Natural killer cell (primary cell): ENCODE results near the gene PRSS56. TPM values are rescaled to one million over a fixed set of nuclear protein-coding genes. Genes with fewer than 3 reads are reported as not detected.

Experiments used
- ATAC-seq, 3 donors: fragments of 150-1000 bp in 2 of 3; fragments of 200-7000 bp in 1 of 3; cut with Tn5 transposase; 1 replicate in 1 of 3; 2 replicates in 2 of 3; pipeline ENCODE4 v1.10.0; 2021; ENCODE audit warnings: mild to moderate bottlenecking in 2 of 3, moderate library complexity in 2 of 3
- DNase-seq, 2 donors: peaks; one replicate each; pipeline versions ENCODE4 v3.0.0 to v3.0.0-alpha.2; 2013 to 2021; ENCODE audit warnings: mixed read lengths in 1 of 2
- H3K27ac ChIP-seq: one replicate; pipeline ENCODE4 v1.5.1; 2013; ENCODE audit warnings: mild to moderate bottlenecking, low read length
- H3K27me3 ChIP-seq: one replicate; pipeline ENCODE4 v1.6.1; 2013; ENCODE audit warnings: low read length; ENCODE audit not compliant: control insufficient read depth, insufficient read depth
- H3K36me3 ChIP-seq: one replicate; pipeline ENCODE4 v1.6.1; 2013; ENCODE audit warnings: low read length; ENCODE audit not compliant: control insufficient read depth, insufficient read depth
- H3K4me1 ChIP-seq: one replicate; pipeline ENCODE4 v1.6.1; 2013; ENCODE audit warnings: low read length; ENCODE audit not compliant: control insufficient read depth, insufficient read depth
- H3K4me3 ChIP-seq: one replicate; pipeline ENCODE4 v1.5.1; 2013; ENCODE audit warnings: low read length
- H3K9me3 ChIP-seq: one replicate; pipeline ENCODE4 v1.6.1; 2013; ENCODE audit warnings: low read length; ENCODE audit not compliant: control insufficient read depth, insufficient read depth
- H3K27ac Mint-ChIP-seq, 2 donors: one replicate each; pipeline ENCODE4 v1.8.0; 2022; ENCODE audit warnings: mild to moderate bottlenecking in 2 of 2, mixed read lengths in 2 of 2, moderate library complexity in 1 of 2
- H3K27me3 Mint-ChIP-seq, 2 donors: one replicate each; pipeline ENCODE4 v1.8.0; 2022; ENCODE audit warnings: low read depth in 2 of 2, mixed read lengths in 2 of 2
- H3K36me3 Mint-ChIP-seq: one replicate; pipeline ENCODE4 v1.8.0; 2022; ENCODE audit warnings: mixed read lengths
- H3K4me1 Mint-ChIP-seq, 2 donors: one replicate each; pipeline ENCODE4 v1.8.0; 2022; ENCODE audit warnings: mixed read lengths in 2 of 2
- H3K4me3 Mint-ChIP-seq: one replicate; pipeline ENCODE4 v1.8.0; 2022; ENCODE audit warnings: mild to moderate bottlenecking, moderate library complexity, mixed read lengths
- H3K9me3 Mint-ChIP-seq, 2 donors: one replicate each; pipeline ENCODE4 v1.8.0; 2022; ENCODE audit warnings: mixed read lengths in 2 of 2
- WGBS: methylation state at CpG from one replicate; pipeline ENCODE4 v1.1.7; 2013; ENCODE audit warnings: missing lambda C conversion rate; ENCODE audit not compliant: insufficient coverage; 5-methylcytosine and 5-hydroxymethylcytosine counted together
- intact Hi-C: fragments of 100-400 bp; cut with micrococcal nuclease; formaldehyde crosslinking; loops from one replicate; pipeline ENCODE4 v1.14.2; 2022
- total RNA-seq, 4 donors: library from RNA; stranded (reverse); fragments of 120-200 nt in 1 of 4; gene quantifications; one replicate each; pipeline versions ENCODE4 v1.2.3 to v1.2.4, GENCODE V29; 2013 to 2022
- TF ChIP-seq, protein P1 (sequence below): fragments of 200-600 bp; IDR thresholded peaks from one replicate; pipeline ENCODE4 v1.8.0; 2022; ENCODE audit warnings: antibody characterized with exemption

PRSS56 gene
- total RNA-seq, 3 donors from 2014 or later (not counting 1 experiment from before 2014, with no cell fraction given): not detected

DNA sequence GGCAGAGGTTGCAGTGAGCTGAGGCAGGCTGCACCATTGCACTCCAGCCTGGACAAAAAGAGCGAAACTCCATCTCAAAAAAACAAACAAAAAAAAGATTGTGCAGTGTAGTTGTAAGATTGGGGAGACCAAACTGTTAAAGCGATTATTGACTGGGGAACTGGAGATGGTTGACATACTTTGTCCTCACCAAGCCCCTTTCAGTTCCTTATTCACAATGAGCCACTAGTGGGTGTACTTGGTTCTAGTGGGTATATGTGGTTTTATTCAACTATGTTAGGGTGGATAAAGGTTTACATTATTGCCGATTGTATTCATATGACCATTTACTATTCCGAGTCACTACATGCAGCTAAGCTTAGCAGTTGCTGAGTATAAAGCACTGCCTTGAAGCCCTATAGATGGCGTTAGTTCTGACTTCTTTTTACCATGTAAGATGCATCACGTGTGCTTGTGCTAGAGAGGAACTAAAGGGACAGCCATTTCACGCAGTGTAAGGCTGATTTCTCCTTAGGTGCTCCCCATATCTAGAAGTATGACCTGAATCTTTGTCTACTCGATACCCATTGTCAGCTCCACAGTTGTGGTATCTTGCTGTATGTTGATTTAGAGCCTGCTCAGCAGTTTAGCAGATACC lies 42.4 kb downstream of the PRSS56 start:
- Mint-ChIP-seq H3K36me3 (peaks cover 33% of the 10 kb centered on the region), H3K27me3 (no peaks in the 10 kb centered on the region), H3K4me3 (no peak overlapping the region), H3K4me1 (peaks cover 4 to 20% of the 10 kb centered on the region in 2 donors), H3K27ac (no peak overlapping the region), H3K9me3 (no peaks in the 10 kb centered on the region)
- 75% methylated on average over 7 of the region's 8 CpGs for WGBS
- Histone ChIP-seq H3K36me3 (peaks cover 79% of the 10 kb centered on the region), H3K27me3 (no peaks in the 10 kb centered on the region), H3K4me3 (no peak overlapping the region), H3K27ac (no peak overlapping the region), H3K4me1 (no peaks in the 10 kb centered on the region), H3K9me3 (no peaks in the 10 kb centered on the region)
- intact Hi-C loops: no loop called here
- DNase-seq (no peak), ATAC-seq (no peak)
- TF ChIP-seq, protein P1, sequence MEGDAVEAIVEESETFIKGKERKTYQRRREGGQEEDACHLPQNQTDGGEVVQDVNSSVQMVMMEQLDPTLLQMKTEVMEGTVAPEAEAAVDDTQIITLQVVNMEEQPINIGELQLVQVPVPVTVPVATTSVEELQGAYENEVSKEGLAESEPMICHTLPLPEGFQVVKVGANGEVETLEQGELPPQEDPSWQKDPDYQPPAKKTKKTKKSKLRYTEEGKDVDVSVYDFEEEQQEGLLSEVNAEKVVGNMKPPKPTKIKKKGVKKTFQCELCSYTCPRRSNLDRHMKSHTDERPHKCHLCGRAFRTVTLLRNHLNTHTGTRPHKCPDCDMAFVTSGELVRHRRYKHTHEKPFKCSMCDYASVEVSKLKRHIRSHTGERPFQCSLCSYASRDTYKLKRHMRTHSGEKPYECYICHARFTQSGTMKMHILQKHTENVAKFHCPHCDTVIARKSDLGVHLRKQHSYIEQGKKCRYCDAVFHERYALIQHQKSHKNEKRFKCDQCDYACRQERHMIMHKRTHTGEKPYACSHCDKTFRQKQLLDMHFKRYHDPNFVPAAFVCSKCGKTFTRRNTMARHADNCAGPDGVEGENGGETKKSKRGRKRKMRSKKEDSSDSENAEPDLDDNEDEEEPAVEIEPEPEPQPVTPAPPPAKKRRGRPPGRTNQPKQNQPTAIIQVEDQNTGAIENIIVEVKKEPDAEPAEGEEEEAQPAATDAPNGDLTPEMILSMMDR: no peak

DNA sequence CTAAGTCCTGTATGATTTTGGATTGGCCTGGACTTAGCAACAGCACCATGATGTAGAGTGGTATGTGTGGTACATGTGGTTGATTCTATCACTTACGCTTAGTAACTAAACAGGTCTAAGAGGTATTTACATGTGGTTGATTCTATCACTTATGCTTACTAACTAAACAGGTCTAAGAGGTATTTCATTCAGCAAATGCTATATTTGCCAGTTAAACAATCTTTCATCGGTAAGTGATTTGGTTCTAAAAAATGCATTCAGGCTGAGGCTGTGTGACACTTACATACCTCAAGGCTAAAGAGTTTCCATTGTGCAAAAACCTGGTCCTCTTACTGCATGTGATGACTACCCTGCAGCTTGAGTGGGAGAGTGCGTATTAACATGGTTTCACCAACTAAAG lies 43.4 kb downstream of the PRSS56 start:
- ATAC-seq (peak; percentile 35 to 59 (median 36)), DNase-seq (no peak)
- H3K9me3 ChIP-seq: no peaks in the 10 kb centered on the region
- no peaks in the 10 kb centered on the region for H3K27me3 ChIP-seq
- whole genome bisulfite sequencing: 60% methylated on average over 3 of the region's 3 CpGs
- Mint-ChIP-seq H3K36me3 (peaks cover 31% of the 10 kb centered on the region), H3K4me3 (no peak overlapping the region), H3K27ac (peak overlapping the region in 1 of 2 donors; percentile 20), H3K9me3 (no peaks in the 10 kb centered on the region), H3K4me1 (peaks cover 3 to 20% of the 10 kb centered on the region in 2 donors), H3K27me3 (no peaks in the 10 kb centered on the region)
- TF ChIP-seq, protein P1: no peak
- H3K4me3 ChIP-seq: no peak overlapping the region
- no peaks in the 10 kb centered on the region for H3K4me1 ChIP-seq
- no peak overlapping the region for H3K27ac ChIP-seq
- intact Hi-C loops: no loop called here
- peaks cover 79% of the 10 kb centered on the region for H3K36me3 ChIP-seq

DNA sequence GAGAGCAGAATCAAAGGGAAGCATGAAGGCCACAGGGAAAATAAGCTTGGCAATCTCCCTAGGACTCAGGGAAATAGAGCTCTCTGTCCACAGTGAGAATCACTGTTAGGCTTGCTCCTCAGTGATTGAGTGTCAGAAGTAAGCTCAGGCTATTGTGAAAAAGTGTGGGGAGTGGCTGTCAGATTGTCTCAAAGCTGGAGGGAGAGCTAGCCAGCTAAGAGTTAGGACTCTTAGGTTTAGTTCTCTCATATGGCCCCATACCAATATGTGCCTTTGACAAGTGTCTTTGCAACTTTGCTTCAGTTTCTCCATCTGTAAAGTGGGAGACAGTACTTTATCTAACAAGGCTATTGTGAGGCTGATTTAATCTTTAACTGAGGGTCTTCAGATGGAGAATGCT lies 47.5 kb downstream of the PRSS56 start:
- Histone ChIP-seq H3K4me1 (no peaks in the 10 kb centered on the region), H3K36me3 (peaks cover 76% of the 10 kb centered on the region), H3K9me3 (no peaks in the 10 kb centered on the region), H3K27me3 (no peaks in the 10 kb centered on the region), H3K4me3 (no peak overlapping the region), H3K27ac (no peak overlapping the region)
- DNase-seq: no peak
- intact Hi-C loops: no loop called here
- Mint-ChIP-seq H3K27me3 (no peaks in the 10 kb centered on the region), H3K36me3 (peaks cover 18% of the 10 kb centered on the region), H3K4me3 (no peak overlapping the region), H3K27ac (no peak overlapping the region), H3K9me3 (no peaks in the 10 kb centered on the region), H3K4me1 (peaks cover 7 to 14% of the 10 kb centered on the region in 2 donors)
- TF ChIP-seq, protein P1: no peak
- no peak for ATAC-seq

DNA sequence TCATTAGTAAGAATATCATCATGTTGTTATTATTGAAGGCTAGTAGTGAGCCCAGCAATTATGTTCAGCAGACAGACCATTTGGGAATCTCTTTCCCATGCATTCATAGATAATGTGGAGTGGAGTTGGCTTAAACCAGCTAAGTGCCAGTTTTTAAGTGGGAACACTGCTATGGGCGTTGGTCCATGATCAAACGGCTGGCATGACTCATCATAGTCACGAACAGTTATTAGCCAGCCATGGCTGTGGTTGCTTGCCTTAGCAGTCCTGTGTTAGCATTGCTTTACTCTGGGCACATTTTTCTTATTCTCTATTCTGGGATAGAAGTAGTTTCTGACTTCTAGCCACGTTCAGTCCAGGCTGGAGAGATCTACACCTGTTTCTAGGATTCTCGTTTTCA lies 48.0 kb downstream of the PRSS56 start:
- DNase-seq (no peak), ATAC-seq (no peak)
- no peaks in the 10 kb centered on the region for H3K27me3 Mint-ChIP-seq
- H3K36me3 Mint-ChIP-seq: peaks cover 18% of the 10 kb centered on the region
- H3K27me3 ChIP-seq: no peaks in the 10 kb centered on the region
- H3K27ac ChIP-seq: no peak overlapping the region
- no peaks in the 10 kb centered on the region for H3K9me3 Mint-ChIP-seq
- no peaks in the 10 kb centered on the region for H3K9me3 ChIP-seq
- intact Hi-C loops: no loop called here
- 78% methylated on average over 3 of the region's 5 CpGs for WGBS
- peaks cover 76% of the 10 kb centered on the region for H3K36me3 ChIP-seq
- H3K4me3 ChIP-seq: no peak overlapping the region
- H3K27ac Mint-ChIP-seq: no peak overlapping the region
- H3K4me3 Mint-ChIP-seq: no peak overlapping the region
- peaks cover 7 to 9% of the 10 kb centered on the region in 2 donors for H3K4me1 Mint-ChIP-seq
- TF ChIP-seq, protein P1: no peak
- no peaks in the 10 kb centered on the region for H3K4me1 ChIP-seq
